ENCODE results near the gene GTPBP6.

Gene GTPBP6

GRCh38 chrX:340641-341423, 22.2 kb upstream of the GTPBP6 start:
- Histone ChIP-seq H3K9me3 (ENCODE audit: low read length) (no peaks in the 10 kb centered on the region), H3K36me3 (ENCODE audit: insufficient read depth, low read length) (peaks cover 69% of the 10 kb centered on the region)

GRCh38 chrX:340121-340520, 21.5 kb upstream of the GTPBP6 start:
- no peaks in the 10 kb centered on the region for H3K4me1 ChIP-seq (ENCODE audit: insufficient read depth, low read length, severe bottlenecking)
- no peaks in the 10 kb centered on the region for H3K9me2 ChIP-seq (ENCODE audit: low read depth, low read length)
- H3K36me3 ChIP-seq (ENCODE audit: insufficient read depth, low read length): peaks cover 71% of the 10 kb centered on the region
- H3F3A ChIP-seq (ENCODE audit: insufficient read depth, low read length): no peaks in the 10 kb centered on the region
- no peak for TF ChIP-seq CTCF (IDR thresholded peaks at IDR 0.05; ENCODE audit: low read length)
- TF ChIP-seq EZH2 (IDR thresholded peaks at IDR 0.05; ENCODE audit: borderline replicate concordance, low read length): no peak
- H3K79me2 ChIP-seq (ENCODE audit: insufficient read depth, low read length): no peaks in the 10 kb centered on the region
- no peaks in the 10 kb centered on the region for H3K9me3 ChIP-seq (ENCODE audit: low read length)
- H3K4me2 ChIP-seq (ENCODE audit: low read length): no peak overlapping the region
- H3K4me3 ChIP-seq (ENCODE audit: low read depth, low read length, poor library complexity, severe bottlenecking): no peak overlapping the region
- H4K20me1 ChIP-seq (ENCODE audit: insufficient read depth, low read length): no peaks in the 10 kb centered on the region
- H3K27ac ChIP-seq (ENCODE audit: low read depth, low read length, poor library complexity, severe bottlenecking): no peak overlapping the region
- H3K27me3 ChIP-seq (ENCODE audit: insufficient read depth, low read length): no peaks in the 10 kb centered on the region
- H2AFZ ChIP-seq (ENCODE audit: low read length): no peak overlapping the region
- H3K9ac ChIP-seq (ENCODE audit: low read length): no peak overlapping the region

More at GRCh38 chrX:340641-341423, 22.2 kb upstream of the GTPBP6 start:
- no peak overlapping the region for H3K4me2 ChIP-seq (ENCODE audit: low read length)
- no peaks in the 10 kb centered on the region for H3K79me2 ChIP-seq (ENCODE audit: insufficient read depth, low read length)
- no peak for TF ChIP-seq EZH2 (IDR thresholded peaks at IDR 0.05; ENCODE audit: borderline replicate concordance, low read length)
- TF ChIP-seq CTCF (IDR thresholded peaks at IDR 0.05; ENCODE audit: low read length): no peak
- no peak overlapping the region for H3K4me3 ChIP-seq (ENCODE audit: low read depth, low read length, poor library complexity, severe bottlenecking)
- H3K4me1 ChIP-seq (ENCODE audit: insufficient read depth, low read length, severe bottlenecking): no peaks in the 10 kb centered on the region
- no peak overlapping the region for H3K27ac ChIP-seq (ENCODE audit: low read depth, low read length, poor library complexity, severe bottlenecking)
- no peaks in the 10 kb centered on the region for H3K27me3 ChIP-seq (ENCODE audit: insufficient read depth, low read length)
- H3K9me2 ChIP-seq (ENCODE audit: low read depth, low read length): no peaks in the 10 kb centered on the region
- no peaks in the 10 kb centered on the region for H3F3A ChIP-seq (ENCODE audit: insufficient read depth, low read length)
- H4K20me1 ChIP-seq (ENCODE audit: insufficient read depth, low read length): no peaks in the 10 kb centered on the region
- no peak overlapping the region for H2AFZ ChIP-seq (ENCODE audit: low read length)
- H3K9ac ChIP-seq (ENCODE audit: low read length): no peak overlapping the region

- no peaks in the 10 kb centered on the region for H4K20me1 ChIP-seq (ENCODE audit: insufficient read depth, low read length)
- H2AFZ ChIP-seq (ENCODE audit: low read length): no peak overlapping the region
- H3K27me3 ChIP-seq (ENCODE audit: insufficient read depth, low read length): no peaks in the 10 kb centered on the region
- no peaks in the 10 kb centered on the region for H3K9me2 ChIP-seq (ENCODE audit: low read depth, low read length)
- no peaks in the 10 kb centered on the region for H3K4me1 ChIP-seq (ENCODE audit: insufficient read depth, low read length, severe bottlenecking)
- H3K9me3 ChIP-seq (ENCODE audit: low read length): no peaks in the 10 kb centered on the region
- no peak for TF ChIP-seq CTCF (IDR thresholded peaks at IDR 0.05; ENCODE audit: low read length)
- no peak for TF ChIP-seq EZH2 (IDR thresholded peaks at IDR 0.05; ENCODE audit: borderline replicate concordance, low read length)
- H3K4me3 ChIP-seq (ENCODE audit: low read depth, low read length, poor library complexity, severe bottlenecking): no peak overlapping the region
- no peaks in the 10 kb centered on the region for H3F3A ChIP-seq (ENCODE audit: insufficient read depth, low read length)
- peaks cover 71% of the 10 kb centered on the region for H3K36me3 ChIP-seq (ENCODE audit: insufficient read depth, low read length)
- no peaks in the 10 kb centered on the region for H3K79me2 ChIP-seq (ENCODE audit: insufficient read depth, low read length)
- no peak overlapping the region for H3K9ac ChIP-seq (ENCODE audit: low read length)
- no peak overlapping the region for H3K4me2 ChIP-seq (ENCODE audit: low read length)
- no peak overlapping the region for H3K27ac ChIP-seq (ENCODE audit: low read depth, low read length, poor library complexity, severe bottlenecking)
Observed at GRCh38 chrX:338836-339400, 20.3 kb upstream of the GTPBP6 start.

Data from OCI-LY1 (cell line).